IPS-20b (cell line): Measurements from ENCODE around the gene PTPRN2.
A peak's percentile ranks its signal among the peaks of the same experiment; 100 is the strongest.
"Not testable (repeated sequence)": the region's sequence is repeated elsewhere in the genome, so short reads cannot be mapped to it uniquely, and the experiment has no call there.

ENCODE experiments used
- H3K27ac ChIP-seq: one replicate; pipeline ENCODE4 v1.5.1; 2013; ENCODE audit warnings: low read length
- H3K27me3 ChIP-seq: 2 replicates; pipeline ENCODE4 v1.6.1; 2013; ENCODE audit warnings: mild to moderate bottlenecking, low read length, inconsistent platforms; ENCODE audit not compliant: insufficient read depth
- H3K36me3 ChIP-seq: 2 replicates; pipeline ENCODE4 v1.6.1; 2013; ENCODE audit warnings: low read depth, mild to moderate bottlenecking, inconsistent platforms, low read length, moderate library complexity; ENCODE audit not compliant: insufficient read depth
- H3K4me1 ChIP-seq: 2 replicates; pipeline ENCODE4 v1.6.1; 2013; ENCODE audit warnings: mild to moderate bottlenecking, control low read depth, inconsistent platforms, low read length, moderate library complexity; ENCODE audit not compliant: insufficient read depth
- H3K4me3 ChIP-seq: 2 replicates; pipeline ENCODE4 v1.5.1; 2013; ENCODE audit warnings: mild to moderate bottlenecking, low read length, inconsistent platforms
- H3K9ac ChIP-seq: 2 replicates; pipeline ENCODE4 v1.6.1; 2013; ENCODE audit warnings: low read depth, mild to moderate bottlenecking, inconsistent platforms, low read length, moderate library complexity
- H3K9me3 ChIP-seq: 2 replicates; pipeline ENCODE4 v1.6.1; 2013; ENCODE audit warnings: mild to moderate bottlenecking, low read depth, low read length, inconsistent platforms; ENCODE audit not compliant: insufficient read depth

The PTPRN2 gene

DNA sequence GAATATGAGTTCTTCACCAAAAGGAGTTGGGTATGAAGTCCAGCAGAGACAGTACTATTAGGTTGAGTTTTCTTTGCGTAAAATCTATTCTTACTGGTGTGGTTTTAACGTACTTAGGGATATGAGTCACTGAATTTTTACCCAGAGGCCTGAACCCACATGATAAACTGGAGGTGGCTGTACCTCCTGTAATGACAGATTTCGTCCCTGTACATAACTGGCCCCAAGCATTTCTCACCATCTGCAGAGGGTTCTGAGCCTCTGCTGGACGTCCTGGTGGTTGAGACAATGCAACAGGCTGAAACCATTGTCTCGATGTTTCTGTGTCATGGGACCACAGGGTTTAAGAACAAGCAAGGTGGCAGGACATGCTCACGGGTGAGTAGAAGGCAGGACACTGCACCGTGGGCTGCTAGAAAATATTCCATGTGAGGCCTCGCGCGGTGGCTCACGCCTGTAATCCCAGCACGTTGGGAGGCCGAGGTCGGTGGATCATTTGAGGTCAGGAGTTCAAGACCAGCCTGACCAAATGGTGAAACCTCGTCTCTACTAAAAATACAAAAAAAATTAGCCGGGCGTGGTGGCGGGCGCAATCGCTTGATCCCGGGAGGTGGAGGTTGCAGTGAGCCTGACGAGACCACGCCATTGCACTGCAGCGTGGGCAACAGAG, 1017.0 kb downstream of the PTPRN2 start:
- no peaks in the 10 kb centered on the region for H3K36me3 ChIP-seq
- no peak overlapping the region for H3K4me3 ChIP-seq
- H3K27ac ChIP-seq = no peak overlapping the region
- H3K4me1 ChIP-seq = no peaks in the 10 kb centered on the region
- peaks cover 55% of the 10 kb centered on the region for H3K9me3 ChIP-seq
- H3K27me3 ChIP-seq = peaks cover 32% of the 10 kb centered on the region
- H3K9ac ChIP-seq = no peak overlapping the region

DNA sequence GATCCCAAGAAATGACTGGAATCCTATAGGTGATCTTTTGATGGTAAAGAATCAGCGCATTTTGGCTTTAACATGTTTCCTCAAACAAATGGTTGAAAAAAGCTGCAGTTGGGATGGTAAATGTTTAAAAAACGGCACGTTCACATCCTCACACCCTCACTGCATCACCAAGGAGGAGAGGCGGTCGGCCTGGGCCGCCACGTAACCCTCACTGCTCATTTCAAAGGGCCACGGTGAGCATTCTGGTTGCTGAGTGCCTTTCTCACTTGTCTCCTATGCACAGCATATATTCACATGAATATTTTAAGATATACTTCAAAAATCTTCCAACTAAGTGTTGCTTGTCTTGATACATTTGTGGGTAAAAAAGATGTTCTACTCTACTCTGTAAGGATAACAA, 1017.7 kb downstream of the PTPRN2 start:
- Histone ChIP-seq H3K4me3 (no peak overlapping the region), H3K27ac (no peak overlapping the region), H3K4me1 (no peaks in the 10 kb centered on the region), H3K9ac (no peak overlapping the region), H3K27me3 (peaks cover 32% of the 10 kb centered on the region), H3K9me3 (peaks cover 54% of the 10 kb centered on the region), H3K36me3 (no peaks in the 10 kb centered on the region)

DNA sequence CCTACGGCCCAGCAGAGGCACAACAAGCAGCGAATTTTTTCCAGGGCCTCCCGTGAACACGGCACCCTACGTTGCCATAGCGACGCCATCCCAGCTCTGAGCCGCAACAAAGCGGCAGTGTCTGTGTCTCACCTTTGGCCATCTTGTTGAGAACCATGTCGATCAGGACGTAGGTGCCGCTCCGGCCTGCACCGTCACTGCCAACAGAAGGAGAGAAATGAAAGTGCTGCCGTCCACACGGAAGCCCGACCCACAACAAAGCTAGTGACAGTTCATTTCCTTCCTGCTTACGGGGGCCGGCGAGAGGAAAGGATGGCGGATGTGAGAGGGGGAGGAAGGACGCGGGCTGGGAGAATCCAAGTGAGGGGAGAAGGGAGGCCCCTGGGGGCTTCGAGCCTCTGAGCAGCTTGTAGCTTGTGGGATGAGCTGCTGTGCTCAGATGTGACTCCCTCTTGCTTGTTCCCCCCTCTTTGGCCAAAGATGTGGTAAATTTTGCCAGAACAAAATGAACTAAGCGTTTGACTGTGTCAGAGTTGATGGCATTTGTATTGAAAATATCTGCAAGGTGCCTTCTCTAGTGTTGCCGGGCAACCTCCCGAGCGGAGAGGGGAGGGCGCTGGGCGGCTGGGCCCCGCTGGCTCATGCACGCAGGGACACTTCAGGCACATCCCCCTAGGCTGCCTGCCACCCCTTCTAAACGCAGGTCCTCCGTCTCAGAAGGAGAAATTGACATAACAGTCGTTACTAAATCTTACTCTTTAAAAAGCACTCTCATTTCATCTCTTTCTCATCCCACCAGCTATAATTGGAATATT, 1018.6 kb downstream of the PTPRN2 start:
- no peaks in the 10 kb centered on the region for H3K4me1 ChIP-seq
- H3K27me3 ChIP-seq = peaks cover 32% of the 10 kb centered on the region
- H3K9me3 ChIP-seq = peaks cover 53% of the 10 kb centered on the region
- peak overlapping the region; percentile 46; the same call in 1 of the 2 replicates for H3K9ac ChIP-seq
- no peaks in the 10 kb centered on the region for H3K36me3 ChIP-seq
- no peak overlapping the region for H3K27ac ChIP-seq
- H3K4me3 ChIP-seq = peak overlapping the region; percentile 63

DNA sequence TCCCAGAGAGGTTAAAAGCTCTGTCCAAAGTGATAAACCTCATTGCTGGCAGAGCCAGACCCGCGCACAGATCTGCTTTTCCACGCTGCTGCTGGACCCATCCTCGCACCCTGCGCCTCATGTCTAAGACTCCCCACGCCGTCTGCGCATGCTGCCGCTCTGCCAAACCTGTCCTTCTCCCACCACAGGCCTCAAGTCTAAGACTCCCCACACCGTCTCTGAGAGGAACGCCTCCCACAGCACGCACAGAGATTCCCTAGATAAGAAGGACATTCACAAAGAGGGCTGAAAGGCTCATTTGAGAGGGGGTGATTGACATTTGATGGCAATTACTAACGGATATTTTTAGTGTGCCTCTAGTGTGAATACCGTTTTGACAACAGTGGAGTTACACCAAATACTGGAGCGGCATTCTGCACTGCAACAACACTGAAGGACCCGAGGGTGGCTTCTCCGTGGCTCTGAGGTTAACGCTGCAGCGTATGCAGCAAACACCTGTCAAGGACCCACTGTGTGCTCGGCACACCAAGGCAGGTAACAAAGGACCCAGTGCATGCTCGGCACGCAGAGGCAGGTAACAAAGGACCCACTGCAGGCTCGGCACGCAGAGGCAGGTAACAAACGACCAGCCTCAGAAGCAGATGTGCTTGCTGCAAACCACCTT, 1019.4 kb downstream of the PTPRN2 start:
- Histone ChIP-seq H3K9ac (peak overlapping the region; percentile 46; the same call in 1 of the 2 replicates), H3K27me3 (peaks cover 32% of the 10 kb centered on the region), H3K36me3 (no peaks in the 10 kb centered on the region), H3K4me1 (no peaks in the 10 kb centered on the region), H3K9me3 (peaks cover 52% of the 10 kb centered on the region), H3K4me3 (peak overlapping the region; percentile 63; the same call in 1 of the 2 replicates), H3K27ac (no peak overlapping the region)

DNA sequence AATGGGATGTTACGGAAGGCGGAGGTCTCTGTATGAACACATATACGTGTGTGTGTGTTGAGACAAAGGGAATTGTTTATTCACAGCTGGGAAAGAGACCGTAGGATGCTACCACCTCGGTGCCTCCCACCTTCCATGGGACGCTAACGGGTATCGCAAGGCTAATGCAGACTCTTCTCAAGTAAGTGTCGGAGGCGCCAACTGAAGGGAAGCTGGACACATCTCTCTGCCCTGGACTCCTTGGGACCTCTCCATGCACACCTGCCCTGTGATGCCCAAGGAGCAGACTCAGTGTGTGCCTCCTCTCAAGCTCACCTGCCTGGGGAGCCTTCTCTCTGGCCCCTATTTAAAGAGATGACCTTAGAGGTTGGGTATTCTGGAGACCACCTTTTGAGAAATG, 1020.0 kb downstream of the PTPRN2 start:
- H3K9ac ChIP-seq = no peak overlapping the region
- H3K27ac ChIP-seq = no peak overlapping the region
- H3K4me3 ChIP-seq = no peak overlapping the region
- H3K4me1 ChIP-seq = no peaks in the 10 kb centered on the region
- peaks cover 50% of the 10 kb centered on the region for H3K9me3 ChIP-seq
- no peaks in the 10 kb centered on the region for H3K36me3 ChIP-seq
- H3K27me3 ChIP-seq = peaks cover 32% of the 10 kb centered on the region

DNA sequence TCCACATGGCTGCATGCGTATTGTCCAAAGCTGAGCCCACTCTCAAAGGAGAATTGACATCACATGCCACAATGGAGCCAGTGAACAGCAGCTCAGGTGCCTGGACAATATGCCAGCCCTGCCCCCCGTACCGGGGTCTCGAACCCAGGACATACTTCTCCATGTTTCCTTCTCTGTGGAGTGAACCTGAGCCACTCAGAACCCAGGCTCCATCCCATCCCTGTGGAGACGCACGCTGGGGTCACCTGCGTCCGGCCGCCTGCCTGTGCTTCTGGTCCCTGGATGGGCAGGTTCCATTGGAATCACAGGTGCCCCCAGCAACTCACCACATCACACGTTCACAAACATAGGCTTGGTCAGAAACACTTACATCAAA, 1021.0 kb downstream of the PTPRN2 start:
- H3K36me3 ChIP-seq = no peaks in the 10 kb centered on the region
- H3K4me3 ChIP-seq = no peak overlapping the region
- no peak overlapping the region for H3K27ac ChIP-seq
- H3K9me3 ChIP-seq = peaks cover 49% of the 10 kb centered on the region
- H3K4me1 ChIP-seq = no peaks in the 10 kb centered on the region
- no peak overlapping the region for H3K9ac ChIP-seq
- peaks cover 32% of the 10 kb centered on the region for H3K27me3 ChIP-seq

DNA sequence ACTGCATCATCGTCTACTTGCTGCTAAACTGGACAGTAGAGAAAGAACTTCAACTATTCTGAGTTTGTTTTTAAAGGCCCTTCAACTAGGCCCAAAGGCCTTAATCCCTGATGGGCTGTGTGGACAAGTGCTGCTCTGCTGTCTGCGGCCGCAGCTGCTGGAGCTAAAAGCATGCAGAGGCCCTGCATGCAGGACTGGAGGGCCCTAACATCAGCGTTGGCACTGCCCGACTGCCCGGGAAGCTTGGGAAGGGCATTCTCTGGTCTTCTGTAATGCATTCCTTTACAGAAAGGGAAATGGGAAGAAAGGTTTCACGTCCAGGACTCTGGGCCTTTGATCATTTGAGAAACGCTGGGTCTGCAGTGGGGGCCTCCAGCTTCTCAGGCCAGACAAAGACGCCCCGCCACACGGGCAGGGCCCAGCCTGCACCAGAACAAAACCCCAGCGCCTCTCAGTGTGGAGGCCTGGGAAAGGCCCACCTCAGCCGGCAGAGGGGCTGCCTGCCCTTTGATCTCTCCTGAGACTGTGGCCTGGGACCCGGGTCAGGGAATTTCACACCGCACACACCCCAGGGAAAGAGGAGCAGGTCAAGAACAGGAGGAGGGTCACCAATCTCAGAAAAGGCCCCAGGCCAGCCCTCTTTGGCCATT, 1021.5 kb downstream of the PTPRN2 start:
- H3K4me3 ChIP-seq = no peak overlapping the region
- H3K9ac ChIP-seq = no peak overlapping the region
- H3K4me1 ChIP-seq = no peaks in the 10 kb centered on the region
- H3K27ac ChIP-seq = no peak overlapping the region
- peaks cover 32% of the 10 kb centered on the region for H3K27me3 ChIP-seq
- peaks cover 51% of the 10 kb centered on the region for H3K9me3 ChIP-seq
- no peaks in the 10 kb centered on the region for H3K36me3 ChIP-seq

DNA sequence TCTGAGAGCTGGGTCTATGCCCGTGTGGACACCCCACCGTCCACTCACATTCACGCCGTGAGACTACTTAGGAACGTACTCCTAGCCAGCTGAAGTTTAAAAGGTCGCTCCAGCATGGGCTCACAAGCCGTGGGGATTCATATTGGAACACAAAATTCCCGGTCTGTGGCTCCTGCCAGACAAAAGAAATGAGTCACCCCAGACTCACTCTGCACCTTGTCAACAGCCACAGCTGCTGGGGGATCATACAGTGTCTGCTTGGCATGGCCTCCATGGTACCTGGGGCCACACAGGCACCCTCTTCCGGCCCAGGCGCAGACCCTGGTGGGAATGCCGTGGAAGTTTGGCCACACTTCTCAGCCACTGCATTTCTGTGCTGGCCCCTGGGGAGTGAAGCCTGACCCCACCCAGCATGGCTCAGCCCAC, 1022.4 kb downstream of the PTPRN2 start:
- Histone ChIP-seq H3K9ac (no peak overlapping the region), H3K27me3 (peaks cover 28% of the 10 kb centered on the region), H3K27ac (no peak overlapping the region), H3K4me3 (no peak overlapping the region), H3K4me1 (no peaks in the 10 kb centered on the region), H3K36me3 (no peaks in the 10 kb centered on the region), H3K9me3 (peaks cover 49% of the 10 kb centered on the region)

DNA sequence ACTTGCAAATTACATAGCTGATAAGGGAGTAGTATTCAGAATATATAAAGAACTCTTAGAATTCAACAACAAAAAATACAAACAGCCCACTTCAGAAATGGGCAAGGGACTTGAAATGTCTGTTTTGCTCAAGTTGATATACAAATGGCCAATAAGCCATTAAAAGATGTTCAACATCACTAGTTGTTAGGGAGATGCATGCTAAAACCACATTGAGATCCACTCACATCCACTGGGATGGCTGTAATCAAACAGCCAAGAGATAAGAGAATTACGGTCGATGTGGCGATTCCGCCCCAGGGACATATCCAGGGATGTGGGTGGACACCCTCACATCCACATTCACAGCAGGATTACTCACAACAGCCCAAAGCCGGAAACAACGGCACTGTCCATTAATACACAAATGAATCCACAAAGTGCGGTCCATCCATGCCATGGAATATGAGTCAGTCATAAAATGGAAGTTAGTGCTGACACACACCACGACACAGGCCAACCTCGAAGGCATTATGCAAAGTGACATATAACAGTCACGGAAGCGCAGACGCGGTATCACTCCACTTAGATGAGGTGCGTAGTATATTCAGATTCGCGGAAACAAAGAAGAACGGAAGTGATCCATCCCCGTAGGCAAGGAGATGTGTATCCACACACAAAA, 1023.0 kb downstream of the PTPRN2 start:
- Histone ChIP-seq H3K9ac (no peak overlapping the region), H3K27me3 (peaks cover 22% of the 10 kb centered on the region; the same call in 1 of the 2 replicates), H3K4me3 (no peak overlapping the region), H3K36me3 (no peaks in the 10 kb centered on the region), H3K27ac (no peak overlapping the region), H3K9me3 (peaks cover 50% of the 10 kb centered on the region), H3K4me1 (no peaks in the 10 kb centered on the region)

DNA sequence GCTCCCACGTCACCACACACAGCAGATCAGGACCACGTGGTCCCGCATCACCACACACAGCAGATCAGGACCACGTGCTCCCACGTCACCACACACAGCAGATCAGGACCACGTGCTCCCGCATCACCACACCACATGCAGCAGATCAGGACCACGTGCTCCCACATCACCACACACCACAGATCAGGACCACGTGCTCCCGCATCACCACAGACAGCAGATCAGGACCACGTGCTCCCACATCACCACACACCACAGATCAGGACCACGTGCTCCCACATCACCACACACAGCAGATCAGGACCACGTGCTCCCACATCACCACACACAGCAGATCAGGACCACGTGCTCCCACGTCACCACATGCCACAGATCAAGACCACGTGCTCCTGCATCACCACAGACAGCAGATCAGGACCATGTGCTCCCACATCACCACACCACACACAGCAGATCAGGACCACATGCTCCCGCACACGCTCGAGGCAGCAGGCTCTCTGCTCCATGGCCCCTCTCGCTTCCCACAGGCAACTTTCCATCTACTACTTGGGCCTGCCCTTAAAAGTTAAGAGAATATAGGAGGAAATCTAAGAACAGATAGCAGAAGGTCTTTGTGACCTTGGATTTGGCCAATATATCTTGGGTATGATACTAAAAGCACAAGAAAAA, 1024.0 kb downstream of the PTPRN2 start:
- H3K4me1 ChIP-seq, H3K27ac ChIP-seq, H3K36me3 ChIP-seq, H3K9ac ChIP-seq, H3K4me3 ChIP-seq: not testable (repeated sequence)
- Histone ChIP-seq H3K9me3 (peaks cover 52% of the 10 kb centered on the region), H3K27me3 (peaks cover 14% of the 10 kb centered on the region; the same call in 1 of the 2 replicates)
